Osteocyte (in vitro differentiated cells): ENCODE data around the gene OR4B1. TPM values are rescaled to one million over a fixed set of nuclear protein-coding genes. Genes with fewer than 3 reads are reported as not detected.
"Not testable (repeated sequence)": the region's sequence is repeated elsewhere in the genome, so short reads cannot be mapped to it uniquely, and the experiment has no call there.

ENCODE experiments used
- DNase-seq: peaks from one replicate; pipeline ENCODE4 v3.0.0; 2021; ENCODE audit warnings: mixed read lengths; ENCODE audit not compliant: unreplicated experiment; ENCODE audit errors: extremely low spot score
- H3K27ac Mint-ChIP-seq: one replicate; pipeline ENCODE4 v1.8.0; 2021; ENCODE audit warnings: mild to moderate bottlenecking, mixed read lengths; ENCODE audit not compliant: unreplicated experiment
- H3K27me3 Mint-ChIP-seq: one replicate; pipeline ENCODE4 v1.8.0; 2021; ENCODE audit warnings: mixed read lengths; ENCODE audit not compliant: unreplicated experiment
- H3K36me3 Mint-ChIP-seq: one replicate; pipeline ENCODE4 v1.8.0; 2021; ENCODE audit warnings: mixed read lengths; ENCODE audit not compliant: unreplicated experiment
- H3K4me1 Mint-ChIP-seq: one replicate; pipeline ENCODE4 v1.8.0; 2021; ENCODE audit warnings: mixed read lengths; ENCODE audit not compliant: unreplicated experiment
- H3K4me3 Mint-ChIP-seq: one replicate; pipeline ENCODE4 v1.8.0; 2021; ENCODE audit warnings: mild to moderate bottlenecking, moderate library complexity, mixed read lengths; ENCODE audit not compliant: unreplicated experiment
- H3K9me3 Mint-ChIP-seq: one replicate; pipeline ENCODE4 v1.8.0; 2021; ENCODE audit warnings: mixed read lengths; ENCODE audit not compliant: unreplicated experiment
- CTCF ChIP-seq: fragments of 200-600 bp; sonication (generic); IDR thresholded peaks from 2 replicates; pipeline ENCODE4 v1.5.0; 2021; ENCODE audit warnings: antibody characterized with exemption, mild to moderate bottlenecking, moderate library complexity
- total RNA-seq: library from RNA; stranded (reverse); gene quantifications from 2 replicates; pipeline ENCODE4 v1.2.1, GENCODE V29; 2021

The OR4B1 gene
- total RNA-seq, 1 donor from 2014 or later = not detected

GRCh38 chr11:48210052-48210451, 6.6 kb upstream of the OR4B1 start:
- Mint-ChIP-seq H3K27ac (no peak overlapping the region), H3K4me1 (no peaks in the 10 kb centered on the region), H3K27me3 (peaks cover 17% of the 10 kb centered on the region), H3K36me3 (no peaks in the 10 kb centered on the region), H3K9me3 (no peaks in the 10 kb centered on the region), H3K4me3 (no peak overlapping the region)
- no peak for DNase-seq
- TF ChIP-seq CTCF = no peak

GRCh38 chr11:48228761-48229160, 12.2 kb downstream of the OR4B1 start:
- H3K9me3 Mint-ChIP-seq = peaks cover 5% of the 10 kb centered on the region
- no peaks in the 10 kb centered on the region for H3K27me3 Mint-ChIP-seq
- no peak for DNase-seq
- TF ChIP-seq CTCF = no peak
- no peaks in the 10 kb centered on the region for H3K36me3 Mint-ChIP-seq
- no peak overlapping the region for H3K27ac Mint-ChIP-seq
- H3K4me3 Mint-ChIP-seq = no peak overlapping the region
- no peaks in the 10 kb centered on the region for H3K4me1 Mint-ChIP-seq

- not testable (repeated sequence) for H3K36me3 Mint-ChIP-seq, DNase-seq, H3K9me3 Mint-ChIP-seq, H3K27ac Mint-ChIP-seq, H3K4me3 Mint-ChIP-seq, H3K4me1 Mint-ChIP-seq, H3K27me3 Mint-ChIP-seq
Measured at GRCh38 chr11:48230057-48230456, 13.4 kb downstream of the OR4B1 start.

GRCh38 chr11:48237727-48238126, 21.1 kb downstream of the OR4B1 start:
- H3K27ac Mint-ChIP-seq = no peak overlapping the region
- H3K36me3 Mint-ChIP-seq = no peaks in the 10 kb centered on the region
- no peaks in the 10 kb centered on the region for H3K4me1 Mint-ChIP-seq
- H3K9me3 Mint-ChIP-seq = peaks cover 4% of the 10 kb centered on the region
- no peaks in the 10 kb centered on the region for H3K27me3 Mint-ChIP-seq
- TF ChIP-seq CTCF = no peak
- no peak for DNase-seq
- H3K4me3 Mint-ChIP-seq = no peak overlapping the region

GRCh38 chr11:48242501-48242900, 25.9 kb downstream of the OR4B1 start:
- no peak for DNase-seq
- H3K27ac Mint-ChIP-seq = no peak overlapping the region
- H3K4me3 Mint-ChIP-seq = no peak overlapping the region
- no peaks in the 10 kb centered on the region for H3K4me1 Mint-ChIP-seq
- TF ChIP-seq CTCF = no peak
- no peaks in the 10 kb centered on the region for H3K9me3 Mint-ChIP-seq
- no peaks in the 10 kb centered on the region for H3K27me3 Mint-ChIP-seq
- no peaks in the 10 kb centered on the region for H3K36me3 Mint-ChIP-seq

GRCh38 chr11:48244804-48245203, 28.2 kb downstream of the OR4B1 start, which contains the start of gene OR4X2:
OR4X2 (plus strand) TSS chr11:48245104; CDS start chr11:48245104, 0 bp downstream.
- H3K4me3 Mint-ChIP-seq = no peak within 1 kb of the TSS
- no peak within 1 kb of the TSS for H3K27ac Mint-ChIP-seq
- H3K36me3 Mint-ChIP-seq = no peaks in the 10 kb centered on the region
- H3K9me3 Mint-ChIP-seq = peaks cover 3% of the 10 kb centered on the region
- TF ChIP-seq CTCF = no peak
- H3K27me3 Mint-ChIP-seq = no peaks in the 10 kb centered on the region
- no peak for DNase-seq
- no peaks in the 10 kb centered on the region for H3K4me1 Mint-ChIP-seq
